Prostate gland (tissue), 2 donors: ENCODE measurements around the gene FNBP1.

Source experiments
- CTCF ChIP-seq, 4 experiments: fragments of 200-600 bp in 2 of 4; fragments of 450-650 bp in 2 of 4; sonication (generic) in 2 of 4; IDR thresholded peaks; 1 replicate in 3 of 4; 2 replicates in 1 of 4; pipeline ENCODE4 v1.5.1; 2016 to 2019; ENCODE audit warnings: antibody characterized with exemption in 4 of 4, mild to moderate bottlenecking in 2 of 4, moderate library complexity in 2 of 4
- POLR2A ChIP-seq: fragments of 450-650 bp; IDR thresholded peaks from one replicate; pipeline ENCODE4 v1.6.1; 2016; ENCODE audit warnings: antibody characterized with exemption, mild to moderate bottlenecking

GRCh38 chr9:129891569-129891968, 151.4 kb downstream of the FNBP1 start:
- TF ChIP-seq CTCF (IDR thresholded peaks at IDR 0.05): no peak
- TF ChIP-seq POLR2A: no peak
